ENCODE results near the gene NKX6-1.

Gene NKX6-1

GRCh38 chr4:84491481-84491880, 7.6 kb downstream of the NKX6-1 start (continued):
- TF ChIP-seq CREB5 (CRISPR knock-in tag; IDR thresholded peaks at IDR 0.05; ENCODE audit: low read depth), result no peak

GRCh38 chr4:84490663-84491062, 8.4 kb downstream of the NKX6-1 start:
- no peak for ATAC-seq
- TF ChIP-seq OSR1 (CRISPR knock-in tag; IDR thresholded peaks at IDR 0.05) (no peak), TSHZ2 (CRISPR knock-in tag; IDR thresholded peaks at IDR 0.05) (no peak), POU6F1 (CRISPR knock-in tag; IDR thresholded peaks at IDR 0.05; ENCODE audit: borderline replicate concordance, low read depth) (no peak), PATZ1 (CRISPR knock-in tag; IDR thresholded peaks at IDR 0.05; ENCODE audit: borderline replicate concordance) (no peak), TCF4 (CRISPR knock-in tag; IDR thresholded peaks at IDR 0.05; ENCODE audit: borderline replicate concordance) (no peak), ISL1 (CRISPR knock-in tag; IDR thresholded peaks at IDR 0.05) (no peak), CREB5 (CRISPR knock-in tag; IDR thresholded peaks at IDR 0.05; ENCODE audit: low read depth) (no peak), RARB (CRISPR knock-in tag; IDR thresholded peaks at IDR 0.05) (no peak), SNAI2 (CRISPR knock-in tag; IDR thresholded peaks at IDR 0.05) (no peak), ARNTL (CRISPR knock-in tag; IDR thresholded peaks at IDR 0.05; ENCODE audit: borderline replicate concordance, low read depth) (no peak)

- no peak for ATAC-seq
- no peak for TF ChIP-seq ZNF8 (CRISPR knock-in tag; IDR thresholded peaks at IDR 0.05)
- no peak for TF ChIP-seq ZFP30 (CRISPR knock-in tag; IDR thresholded peaks at IDR 0.05)
- no peak for TF ChIP-seq POU6F1 (CRISPR knock-in tag; IDR thresholded peaks at IDR 0.05; ENCODE audit: borderline replicate concordance, low read depth)
- no peak for TF ChIP-seq TOX (CRISPR knock-in tag; IDR thresholded peaks at IDR 0.05; ENCODE audit: borderline replicate concordance)
Measured at GRCh38 chr4:84484236-84484635, 14.9 kb downstream of the NKX6-1 start.

- ATAC-seq, result no peak
- TF ChIP-seq ZFP30 (CRISPR knock-in tag; IDR thresholded peaks at IDR 0.05) (no peak), BACH2 (CRISPR knock-in tag; IDR thresholded peaks at IDR 0.05; ENCODE audit: borderline replicate concordance) (no peak), GLIS3 (CRISPR knock-in tag; IDR thresholded peaks at IDR 0.05) (no peak), TOX (CRISPR knock-in tag; IDR thresholded peaks at IDR 0.05; ENCODE audit: borderline replicate concordance) (no peak), ESRRG (CRISPR knock-in tag; IDR thresholded peaks at IDR 0.05) (no peak), OSR1 (CRISPR knock-in tag; IDR thresholded peaks at IDR 0.05) (no peak), POU6F1 (CRISPR knock-in tag; IDR thresholded peaks at IDR 0.05; ENCODE audit: borderline replicate concordance, low read depth) (no peak), CREB5 (CRISPR knock-in tag; IDR thresholded peaks at IDR 0.05; ENCODE audit: low read depth) (no peak), ZNF70 (CRISPR knock-in tag; IDR thresholded peaks at IDR 0.05) (no peak), ZC3H10 (CRISPR knock-in tag; IDR thresholded peaks at IDR 0.05) (no peak), PPARA (CRISPR knock-in tag; IDR thresholded peaks at IDR 0.05; ENCODE audit: borderline replicate concordance) (no peak), ZNF8 (CRISPR knock-in tag; IDR thresholded peaks at IDR 0.05) (no peak), RARB (CRISPR knock-in tag; IDR thresholded peaks at IDR 0.05) (no peak), ZNF565 (CRISPR knock-in tag; conservative IDR thresholded peaks at IDR 0.05; ENCODE audit: low read depth) (no peak), ISL1 (CRISPR knock-in tag; IDR thresholded peaks at IDR 0.05) (no peak), ZFP3 (CRISPR knock-in tag; IDR thresholded peaks at IDR 0.05) (no peak)
Measured at GRCh38 chr4:84483688-84484087, 15.4 kb downstream of the NKX6-1 start.

All from SK-N-SH treated with all-trans-retinoic acid at 6 μM for 48 hours (cell line).